Measurements from ENCODE around the gene SKI. TPM values are rescaled to one million over a fixed set of nuclear protein-coding genes. Genes with fewer than 3 reads are reported as not detected.
"Not testable (repeated sequence)": the region's sequence is repeated elsewhere in the genome, so short reads cannot be mapped to it uniquely, and the experiment has no call there.

The SKI gene
- polyA plus RNA-seq, 5 donors: 48.9 to 83.3 (median 58.9) TPM

DNA sequence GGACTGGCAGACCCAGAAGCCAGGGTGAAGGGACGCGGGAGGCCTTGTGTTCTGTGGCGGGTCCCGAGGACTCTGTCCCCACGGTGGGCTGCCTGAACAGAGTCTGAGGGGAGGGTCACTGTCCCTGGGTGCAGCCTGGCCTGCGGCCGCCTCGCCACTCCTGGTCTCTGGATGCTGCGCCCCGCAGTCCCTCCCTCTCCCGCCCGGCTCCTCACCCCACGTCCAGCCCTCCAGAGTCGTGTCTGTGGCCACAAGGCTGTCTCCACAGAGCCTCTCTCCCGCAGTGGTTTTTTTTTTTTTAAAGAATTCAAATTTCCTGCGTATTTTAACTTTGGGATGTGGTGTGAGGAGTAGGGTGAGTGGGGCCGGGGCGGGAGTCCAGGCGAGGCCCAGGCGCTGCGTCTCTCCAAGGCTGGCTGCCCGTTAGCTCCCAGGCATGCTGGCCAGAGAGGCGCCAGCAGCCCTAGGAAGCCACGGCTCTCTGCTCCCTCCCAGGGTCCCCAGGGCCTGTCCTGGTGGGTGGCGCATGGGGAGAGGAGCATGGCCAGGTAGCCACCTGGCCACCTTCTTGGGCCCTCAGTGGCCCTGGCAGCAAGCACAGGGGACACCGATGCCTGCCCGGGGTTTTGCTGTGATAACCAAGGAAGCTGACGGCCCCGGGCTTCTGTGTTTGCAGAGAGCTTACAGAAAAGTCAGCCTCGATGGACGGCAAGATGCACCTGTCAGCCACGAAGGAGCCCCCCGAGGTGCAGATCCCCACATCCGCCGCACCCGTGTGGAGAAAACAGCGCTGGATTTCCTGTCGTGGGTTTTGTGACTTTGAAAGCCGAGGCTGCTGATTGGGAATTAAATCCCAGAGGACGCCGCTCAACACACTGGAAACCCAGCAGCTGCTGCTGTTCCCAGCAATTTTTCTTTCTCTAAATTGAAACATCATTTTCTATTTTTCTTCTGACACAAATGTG is 90.5 kb downstream of the SKI start:
- DNase-seq: no peak

DNA sequence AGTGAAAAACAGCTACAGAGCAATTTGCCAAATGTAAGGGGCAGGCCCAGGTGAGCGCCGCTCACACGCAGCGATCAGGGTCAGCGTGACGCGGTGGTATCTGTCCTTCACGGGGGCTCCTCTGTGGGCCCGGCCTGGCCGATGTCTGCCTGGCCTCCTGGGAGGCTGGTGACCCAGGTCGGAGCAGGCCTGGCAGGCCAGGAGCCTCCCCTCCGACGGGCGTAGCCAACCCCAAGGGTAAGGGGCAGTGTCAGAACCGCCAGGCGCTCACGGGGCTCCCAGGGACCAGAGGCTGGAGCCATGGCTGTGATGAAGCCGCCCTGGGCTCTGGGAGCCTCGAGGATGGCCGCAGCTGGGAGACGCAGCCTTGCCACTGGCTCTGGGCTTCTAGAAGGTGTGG is 91.2 kb downstream of the SKI start:
- no peak for DNase-seq

DNA sequence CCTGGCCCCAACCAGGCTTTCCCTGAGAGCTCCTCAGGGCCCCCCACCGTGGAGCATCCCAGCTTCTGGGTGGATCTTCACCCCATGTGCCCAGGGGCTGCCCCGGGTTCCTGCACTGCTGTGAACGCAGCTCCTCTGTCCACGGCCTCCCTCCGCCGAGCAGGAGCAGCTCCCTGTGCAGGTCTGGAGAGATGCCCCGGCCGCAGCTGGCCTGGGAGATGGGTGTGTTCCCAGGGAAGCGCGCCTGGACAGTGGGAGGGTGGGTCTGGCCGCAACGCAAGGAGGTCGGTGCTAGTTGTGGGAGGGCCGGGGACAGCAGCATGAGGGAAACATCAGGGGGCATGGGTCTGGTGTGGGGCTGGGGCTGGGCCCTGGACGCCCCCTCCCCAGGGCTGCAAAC is 91.9 kb downstream of the SKI start:
- DNase-seq: no peak

DNA sequence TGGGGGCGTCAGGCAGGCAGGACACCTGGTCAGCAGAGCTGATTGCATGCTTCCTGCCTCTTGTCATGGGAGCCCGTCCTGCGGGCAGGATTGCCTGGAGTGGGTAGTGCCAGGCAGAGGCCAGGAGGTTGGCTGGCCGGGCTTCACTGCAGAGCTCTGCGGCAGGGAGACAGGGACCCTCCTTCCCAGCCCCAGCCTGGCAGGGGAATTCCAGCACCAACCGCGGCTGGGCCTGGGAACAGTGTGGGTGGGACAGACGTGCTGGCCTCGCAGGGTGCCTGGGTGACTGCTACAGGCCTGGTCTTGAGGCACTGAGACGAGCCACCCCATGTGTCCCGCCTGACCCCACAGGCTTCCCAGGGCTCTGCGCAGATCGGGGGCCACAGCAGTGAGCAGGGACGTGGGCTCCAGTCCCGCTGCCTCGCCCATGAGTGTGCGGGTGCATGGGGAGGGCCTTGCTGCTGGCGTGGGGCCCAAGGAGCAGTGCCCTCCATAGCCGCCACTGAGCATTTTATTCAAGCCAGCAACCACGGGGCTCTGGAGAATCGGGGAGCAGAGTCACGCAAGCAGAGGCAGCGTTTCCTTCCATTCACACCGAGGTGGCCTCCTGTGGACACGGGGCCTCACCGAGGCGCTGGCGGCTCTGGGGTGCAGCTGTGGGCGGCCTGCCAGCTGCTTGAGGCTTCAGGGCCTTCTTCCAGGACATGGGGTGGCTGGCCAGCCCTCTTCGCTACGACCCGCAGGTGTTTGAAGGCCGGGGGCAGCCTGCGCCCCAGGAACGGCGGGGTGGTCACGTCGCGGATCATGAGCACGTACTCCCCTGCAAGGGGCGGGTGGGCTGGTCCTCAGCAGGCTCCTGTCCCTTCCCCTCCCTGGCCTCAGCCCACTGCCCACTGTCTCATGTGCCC is 92.9 kb downstream of the SKI start:
- no peak for DNase-seq

DNA sequence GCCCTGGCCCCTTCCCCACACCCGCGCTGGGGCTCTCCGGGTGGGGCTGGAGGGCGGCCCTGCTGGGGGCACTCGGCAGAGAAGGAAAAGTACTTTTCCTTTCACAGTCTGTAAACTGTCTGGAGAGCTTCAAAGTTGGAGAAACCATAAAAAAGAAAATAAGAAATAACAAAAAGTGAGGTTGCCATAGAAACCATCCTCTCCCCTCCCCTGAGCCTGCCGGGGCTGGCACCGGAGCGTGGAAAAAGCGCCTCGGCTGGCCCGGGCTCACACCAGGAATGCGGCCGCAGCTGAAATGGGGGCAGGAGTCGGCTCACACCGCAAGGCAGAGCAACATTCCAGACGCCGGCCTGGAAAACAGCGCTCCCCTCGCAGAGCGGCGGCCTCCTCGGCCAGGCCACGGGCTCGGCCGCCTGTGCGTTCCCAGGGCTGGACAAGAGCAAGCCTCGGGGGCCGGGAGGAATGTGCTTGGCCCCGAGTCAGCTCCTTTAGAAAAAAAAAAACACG is 94.0 kb downstream of the SKI start:
- DNase-seq: peak; percentile 89 to 90

DNA sequence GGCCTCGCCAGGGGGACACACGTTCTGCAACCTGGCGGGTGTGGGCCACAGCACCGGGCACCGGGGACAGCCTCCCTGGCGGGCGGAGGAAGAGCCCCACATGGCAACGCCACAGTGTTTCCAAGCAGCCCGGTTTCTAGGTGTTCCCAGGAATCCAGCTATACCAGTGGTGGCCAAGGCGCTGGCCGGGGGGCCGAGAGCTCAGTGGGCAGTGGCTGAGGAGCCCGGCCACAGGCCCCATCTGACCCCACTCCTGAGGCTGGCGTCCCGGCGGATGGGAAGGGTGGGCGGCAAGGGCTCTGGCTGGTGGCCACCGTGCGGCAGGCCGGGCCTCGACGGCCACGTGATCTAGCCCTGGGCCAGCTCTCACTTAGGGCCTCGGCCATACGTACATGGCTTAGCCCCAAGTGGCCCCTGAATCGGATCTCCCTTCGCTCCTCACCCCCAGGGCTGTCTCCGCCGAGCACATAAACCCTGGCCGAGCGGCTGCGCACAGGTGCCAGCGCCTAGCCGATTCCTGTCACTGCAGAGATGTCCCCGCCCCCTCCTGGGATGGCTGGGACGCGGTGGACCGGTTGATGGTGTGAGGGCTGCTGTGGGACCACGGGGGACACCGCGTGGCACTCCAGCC is 94.6 kb downstream of the SKI start:
- no peak for DNase-seq

DNA sequence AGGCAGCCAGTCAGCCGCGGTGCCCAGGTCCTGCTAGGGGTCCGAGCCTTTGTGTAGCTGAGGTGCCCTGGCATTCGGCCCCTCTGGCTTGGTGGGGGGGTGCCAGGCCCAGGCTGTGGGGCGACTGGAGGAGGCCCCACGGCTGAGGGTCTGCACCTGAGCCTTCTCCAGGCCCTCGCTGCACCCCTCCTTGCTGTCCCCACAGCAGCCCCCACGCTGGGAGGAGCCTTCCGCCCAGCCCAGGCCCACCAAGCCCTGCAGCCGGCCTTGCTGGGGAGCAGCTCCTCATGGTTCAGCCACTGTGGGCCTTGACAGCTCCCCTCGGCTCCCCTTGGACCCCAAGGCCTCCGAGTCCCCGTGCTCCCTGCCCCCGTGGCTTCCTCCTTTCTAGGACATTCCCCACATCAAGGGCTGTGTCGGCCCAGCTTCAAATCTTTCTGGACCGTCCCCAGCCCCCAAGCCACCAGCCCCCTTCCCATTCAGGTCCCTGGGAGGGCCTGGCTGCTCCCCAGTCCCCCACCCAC is 95.4 kb downstream of the SKI start:
- no peak for DNase-seq

DNA sequence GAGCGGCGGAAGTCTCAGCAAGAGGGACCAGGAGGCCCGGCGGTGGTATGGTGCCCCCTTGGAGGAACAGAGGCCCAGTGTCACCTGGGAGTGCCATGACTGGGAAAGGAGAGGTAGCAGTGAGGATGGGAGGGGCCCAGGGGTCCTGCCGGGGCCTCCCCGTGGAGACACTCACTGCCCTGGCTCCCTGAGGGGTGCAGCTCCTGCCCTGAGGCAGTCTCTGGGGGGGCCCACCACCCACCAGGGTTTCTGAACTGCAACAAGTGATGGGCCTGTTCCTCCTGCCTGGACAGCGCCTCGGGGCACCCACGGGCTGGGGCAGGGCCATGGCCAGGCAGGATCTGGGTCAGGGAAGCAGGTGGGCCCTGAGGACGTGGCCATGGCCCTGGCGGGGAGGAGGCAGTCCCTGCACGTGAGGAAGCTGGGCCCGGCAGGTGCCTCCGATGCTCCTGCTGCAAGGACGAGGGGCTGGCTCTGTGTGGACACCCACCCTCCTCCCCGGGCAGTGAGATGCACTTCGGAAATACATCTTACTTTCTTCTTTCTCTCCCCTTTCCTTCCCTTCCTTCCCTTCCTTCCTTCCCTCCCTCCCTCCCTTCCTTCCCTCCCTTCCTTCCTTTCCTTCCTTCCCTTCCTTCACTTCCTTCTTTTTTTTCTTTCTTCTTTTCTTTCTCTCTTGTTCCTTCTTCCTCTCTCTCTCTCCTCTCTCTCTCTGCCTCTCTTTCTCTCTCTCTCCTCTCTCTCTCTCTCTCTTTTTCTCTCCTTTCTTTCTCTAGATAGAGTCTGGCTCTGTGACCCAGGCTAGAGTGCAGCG is 96.6 kb downstream of the SKI start:
- no peak for DNase-seq

DNA sequence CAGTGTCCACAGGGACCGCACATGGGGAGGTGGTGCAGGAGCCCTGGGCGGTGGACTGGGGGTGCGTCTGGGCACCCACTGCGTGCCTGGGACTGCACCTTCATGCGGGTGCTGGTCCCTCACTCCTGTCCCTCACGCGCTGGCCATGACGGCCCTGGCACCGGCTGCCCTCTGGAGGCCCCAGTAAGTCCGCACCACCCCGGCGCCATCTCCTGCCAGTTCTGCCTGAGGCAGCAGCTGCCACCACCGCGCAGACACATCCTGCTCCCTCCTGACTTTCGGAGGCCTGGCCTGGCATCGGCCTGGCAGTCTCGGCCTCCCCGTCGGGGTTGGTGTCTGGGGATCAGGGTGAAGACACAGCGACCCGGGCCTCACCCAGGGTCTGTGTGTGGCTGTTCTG is 98.4 kb downstream of the SKI start:
- DNase-seq: no peak

DNA sequence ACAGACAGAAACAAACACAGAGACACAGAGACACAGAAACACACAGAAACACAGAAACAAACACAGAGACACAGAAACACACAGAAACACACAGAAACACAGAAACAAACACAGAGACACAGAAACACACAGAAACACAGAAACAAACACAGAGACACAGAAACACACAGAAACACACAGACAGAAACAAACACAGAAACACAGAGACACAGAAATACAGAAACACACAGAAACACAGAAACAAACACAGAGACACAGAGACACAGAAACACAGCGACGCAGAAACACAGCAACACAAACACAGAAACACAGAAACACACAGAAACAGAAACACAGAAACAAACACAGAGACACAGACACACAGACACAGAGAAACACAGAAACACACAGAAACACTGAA is 99.0 kb downstream of the SKI start:
- not testable (repeated sequence) for DNase-seq

DNA sequence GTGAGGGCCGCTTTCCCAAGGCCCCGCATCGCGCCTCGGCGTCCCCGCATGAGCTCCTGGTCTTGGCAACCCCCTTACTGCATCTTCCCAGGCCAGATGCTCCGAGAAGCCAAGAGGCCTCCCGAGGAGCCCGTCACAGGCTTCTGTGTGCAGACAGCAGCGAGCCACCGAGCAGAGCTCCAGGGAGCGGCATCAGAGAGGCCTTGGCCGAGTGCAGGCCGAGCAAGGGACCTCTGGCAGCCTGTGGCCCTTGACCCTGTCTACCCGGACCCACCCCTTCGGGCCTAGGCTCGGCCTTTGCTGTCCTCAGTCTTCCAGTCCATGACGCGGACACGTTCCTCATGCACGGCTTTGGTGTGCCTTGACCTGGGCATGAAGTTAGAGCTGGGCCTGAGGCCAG is 99.7 kb downstream of the SKI start:
- DNase-seq: no peak

DNA sequence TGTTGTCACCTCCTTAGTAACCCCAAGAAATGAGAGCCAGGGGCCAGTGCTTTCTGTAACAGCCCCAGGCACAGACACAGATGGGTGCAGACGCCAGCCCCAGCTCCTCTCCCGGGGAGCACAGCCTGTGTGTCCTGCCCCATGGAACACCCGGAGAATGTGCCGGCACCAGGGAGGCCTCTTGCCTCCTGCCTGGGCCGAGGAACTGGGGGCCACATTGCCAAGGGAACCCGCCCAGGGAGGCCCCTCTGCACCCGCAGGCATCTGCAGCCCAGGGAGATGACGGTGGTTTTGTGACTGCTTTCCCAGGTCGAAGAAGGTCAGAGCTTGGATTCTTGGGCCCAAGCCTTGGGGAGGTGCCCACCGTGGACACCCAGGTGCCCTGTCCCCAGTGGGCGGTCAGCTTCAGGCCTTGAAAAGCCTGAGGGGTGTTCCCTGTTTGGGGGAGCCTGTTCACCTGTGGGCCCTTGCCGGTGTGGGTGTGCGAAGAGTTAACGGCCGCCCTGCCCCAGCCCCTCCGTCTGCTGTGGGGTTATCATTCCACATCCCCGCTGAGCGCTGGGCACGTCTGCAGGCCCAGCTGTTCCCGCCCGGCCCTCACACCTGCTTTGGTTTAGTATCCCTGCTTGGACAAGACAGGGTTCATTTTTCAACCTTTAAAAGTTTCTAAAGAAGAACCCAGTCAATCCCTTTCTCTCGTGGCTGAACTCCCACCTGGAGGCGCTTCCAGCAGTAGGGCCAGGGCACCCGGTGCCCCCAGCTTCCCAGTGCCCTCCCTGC is 100.7 kb downstream of the SKI start:
- no peak for DNase-seq

DNA sequence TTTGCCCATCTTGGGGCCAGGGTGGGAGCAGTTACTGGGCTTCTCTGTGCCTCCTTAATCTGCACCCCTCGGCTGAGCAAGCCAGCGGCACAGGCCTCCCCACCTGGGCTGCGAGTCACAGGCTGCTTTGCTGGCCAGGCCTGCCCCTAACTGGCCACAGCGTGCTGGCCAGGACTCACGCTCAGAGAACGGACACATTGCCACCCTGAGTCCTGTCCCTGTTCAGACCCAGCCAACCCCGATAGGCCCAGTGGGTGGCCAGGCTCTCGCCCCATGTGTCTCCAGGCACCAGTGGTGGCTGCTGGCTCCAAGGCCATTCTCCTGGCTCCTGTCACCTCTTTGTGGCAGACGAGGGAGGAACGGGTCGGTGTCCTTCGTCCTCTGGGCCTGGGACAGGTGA is 101.9 kb downstream of the SKI start:
- DNase-seq: no peak

DNA sequence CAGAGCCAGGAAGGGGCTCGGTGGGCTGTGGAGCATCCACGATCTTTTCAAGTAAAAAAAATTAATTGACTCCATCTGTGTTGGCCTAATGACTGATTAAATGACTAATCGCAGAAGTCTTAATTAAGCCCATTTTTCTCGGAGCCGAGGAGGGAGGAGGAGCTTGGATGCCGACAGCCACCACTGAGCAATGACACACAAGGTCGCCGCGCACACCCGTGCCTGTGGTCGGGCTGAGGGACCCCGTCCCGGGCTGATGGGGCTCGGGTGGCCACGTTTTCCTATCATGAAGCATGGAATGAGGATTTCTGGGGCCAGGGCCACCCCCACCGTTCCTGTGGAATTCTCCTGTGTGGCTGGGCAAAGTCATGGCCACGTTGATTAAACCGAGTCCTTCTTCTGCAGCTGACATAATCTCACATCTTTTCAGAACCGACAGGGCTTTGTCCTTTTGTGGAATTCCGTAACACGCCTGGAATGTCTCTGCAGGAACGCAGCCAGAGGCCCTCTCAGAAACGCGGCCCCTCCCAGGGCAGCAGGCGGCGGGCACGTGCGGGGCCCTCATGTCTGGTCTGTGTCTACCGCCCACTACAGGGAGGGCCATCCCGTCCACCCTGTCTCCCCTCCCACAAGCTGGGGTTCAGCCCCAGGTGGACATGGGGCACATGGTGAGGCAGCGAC is 102.5 kb downstream of the SKI start:
- peak; percentile 71 to 77 for DNase-seq

DNA sequence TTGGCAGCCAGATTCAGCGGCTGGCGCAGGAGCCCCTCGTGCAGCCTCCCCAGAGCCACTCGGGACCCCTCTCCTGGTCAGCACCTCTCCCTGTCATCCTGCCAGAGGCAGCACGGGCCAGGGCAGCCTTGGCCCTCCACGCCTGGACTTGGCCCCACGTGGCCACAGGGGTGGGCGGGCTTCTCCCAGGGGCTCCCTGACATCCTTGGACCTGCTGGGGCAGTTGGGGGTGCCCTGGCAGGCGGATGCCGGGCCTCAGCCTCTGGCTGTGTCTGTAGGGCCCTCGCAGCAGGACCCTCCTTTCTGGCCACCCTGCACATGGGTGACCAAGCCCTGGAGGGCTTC is 103.1 kb downstream of the SKI start:
- no peak for DNase-seq

DNA sequence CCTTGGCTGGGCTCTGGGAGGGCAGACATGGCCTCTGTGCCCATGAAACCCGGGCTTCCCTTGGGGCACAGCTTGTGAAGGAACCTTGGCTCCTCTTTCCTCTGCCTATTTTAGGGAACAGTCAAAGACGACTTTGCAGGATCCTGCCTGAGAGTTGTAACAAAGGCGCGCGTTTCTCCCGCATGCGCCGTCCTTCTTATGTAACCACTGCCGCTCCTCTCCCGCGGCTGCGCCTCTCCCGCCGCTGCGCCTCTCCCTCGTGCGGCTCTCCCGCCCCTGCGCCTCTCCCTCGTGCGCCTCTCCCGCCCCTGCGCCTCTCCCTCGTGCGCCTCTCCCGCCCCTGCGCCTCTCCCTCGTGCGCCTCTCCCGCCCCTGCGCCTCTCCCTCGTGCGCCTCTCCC is 103.5 kb downstream of the SKI start:
- not testable (repeated sequence) for DNase-seq

DNA sequence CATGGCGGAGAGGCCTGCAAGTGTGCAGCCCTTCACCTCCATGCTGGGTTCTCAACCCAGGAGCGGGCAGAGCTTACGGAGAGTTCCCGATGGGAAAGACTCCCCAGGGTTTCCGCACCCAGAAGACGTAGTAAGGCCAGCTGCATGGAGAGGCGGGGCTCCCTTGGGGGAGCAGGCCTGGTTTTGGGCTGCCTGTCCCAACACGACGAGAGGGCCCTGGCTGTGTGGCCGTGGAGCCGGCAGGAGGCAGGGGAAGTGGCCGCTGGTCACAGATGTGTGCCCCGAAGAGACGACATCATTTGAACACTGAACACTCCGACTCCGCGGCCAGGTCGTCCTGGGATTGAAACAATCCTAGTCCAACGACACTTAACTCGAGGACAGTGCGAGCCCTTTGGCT is 106.2 kb downstream of the SKI start:
- DNase-seq: no peak

DNA sequence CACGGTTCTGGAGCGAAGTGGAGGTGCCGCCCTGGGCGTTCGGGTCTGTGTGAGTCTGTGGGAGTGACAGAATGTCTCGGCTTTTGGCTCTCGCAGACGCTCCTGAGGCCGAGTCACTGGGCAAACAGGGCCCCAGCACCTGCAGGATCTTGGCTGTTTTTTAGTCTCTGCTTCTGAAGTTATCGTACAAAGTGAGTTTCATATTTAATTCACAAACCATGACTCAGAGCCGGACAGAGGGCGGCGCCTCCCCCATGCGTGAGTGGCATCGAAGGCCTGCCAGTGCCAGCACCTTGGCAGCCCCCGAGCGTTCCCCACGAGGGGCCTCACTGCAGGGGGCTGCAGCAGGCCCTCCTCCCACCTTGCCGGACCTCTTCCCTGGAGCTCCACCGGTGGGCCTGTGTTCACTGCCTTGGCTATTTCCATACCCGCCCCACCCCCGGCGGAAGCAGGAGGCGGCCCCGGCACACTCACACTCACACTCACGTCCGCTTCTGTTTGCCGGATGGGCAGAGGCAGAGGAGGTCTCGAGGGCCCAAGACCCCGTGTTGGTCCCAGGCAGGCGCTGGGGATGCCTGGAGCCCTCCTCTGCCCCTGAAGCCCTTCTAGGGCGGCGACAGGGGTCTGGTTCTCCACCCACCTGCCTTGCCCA is 106.9 kb downstream of the SKI start:
- no peak for DNase-seq
